SKM-1 treated with dmso at 0.1 percent for 144 hours (cell line): ENCODE results near the gene KCNAB2.

Experiments used
- DNase-seq: peaks from one replicate; lab custom pipeline; 2025; ENCODE audit not compliant: unreplicated experiment; lab: John Stamatoyannopoulos, UW

The KCNAB2 gene

GRCh38 chr1:6077506-6077905 lies 31.8 kb downstream of the KCNAB2 start:
- no peak for DNase-seq

GRCh38 chr1:6077919-6078318 lies 32.2 kb downstream of the KCNAB2 start:
- DNase-seq: no peak

- DNase-seq: no peak
Measured at GRCh38 chr1:6080469-6080868, 34.8 kb downstream of the KCNAB2 start.

- no peak for DNase-seq
Measured at GRCh38 chr1:6081901-6082300, 36.2 kb downstream of the KCNAB2 start.

- DNase-seq: no peak
Measured at GRCh38 chr1:6082430-6082971, 36.8 kb downstream of the KCNAB2 start.

- no peak for DNase-seq
Measured at GRCh38 chr1:6083385-6083784, 37.7 kb downstream of the KCNAB2 start.

- DNase-seq: no peak
Measured at GRCh38 chr1:6083801-6084446, 38.2 kb downstream of the KCNAB2 start.

GRCh38 chr1:6084781-6085495 lies 39.2 kb downstream of the KCNAB2 start:
- DNase-seq: no peak

- no peak for DNase-seq
Measured at GRCh38 chr1:6085666-6086065, 40.0 kb downstream of the KCNAB2 start.

GRCh38 chr1:6086358-6086757 lies 40.7 kb downstream of the KCNAB2 start:
- no peak for DNase-seq

GRCh38 chr1:6086762-6087376 lies 41.2 kb downstream of the KCNAB2 start:
- no peak for DNase-seq

- DNase-seq: no peak
Measured at GRCh38 chr1:6087377-6087772, 41.7 kb downstream of the KCNAB2 start.

GRCh38 chr1:6087958-6088357 lies 42.3 kb downstream of the KCNAB2 start:
- DNase-seq: no peak

- no peak for DNase-seq
Measured at GRCh38 chr1:6088956-6089355, 43.3 kb downstream of the KCNAB2 start.

- DNase-seq: no peak
Measured at GRCh38 chr1:6090288-6090687, 44.6 kb downstream of the KCNAB2 start.

GRCh38 chr1:6090996-6091822 lies 45.5 kb downstream of the KCNAB2 start:
- no peak for DNase-seq

- no peak for DNase-seq
Measured at GRCh38 chr1:6091823-6092109, 46.1 kb downstream of the KCNAB2 start.

GRCh38 chr1:6092211-6092610 lies 46.5 kb downstream of the KCNAB2 start:
- no peak for DNase-seq

- DNase-seq: no peak
Measured at GRCh38 chr1:6093071-6093470, 47.4 kb downstream of the KCNAB2 start.

- DNase-seq: no peak
Measured at GRCh38 chr1:6093611-6094010, 47.9 kb downstream of the KCNAB2 start.

- DNase-seq: no peak
Measured at GRCh38 chr1:6094246-6094645, 48.6 kb downstream of the KCNAB2 start.
